WTC11 (cell line): ENCODE results near the gene SPATA6. TPM values are rescaled to one million over a fixed set of nuclear protein-coding genes. Genes with fewer than 3 reads are reported as not detected.

ENCODE experiments used
- ATAC-seq: fragments of 200-7000 bp; cut with Tn5 transposase; 2 replicates; pipeline ENCODE4 v1.10.0; 2021; ENCODE audit warnings: mild to moderate bottlenecking, moderate library complexity
- CTCF ChIA-PET: fragments of 300-600 bp; sonication (Branson Sonifier 250); formaldehyde crosslinking; loops from one replicate; lab custom pipeline; 2021; ENCODE audit warnings: antibody characterized with exemption; lab: Charles Lee
- POLR2A ChIA-PET: fragments of 350-600 bp; sonication (Branson Sonifier 250); formaldehyde crosslinking; loops from one replicate; lab custom pipeline; 2021; ENCODE audit warnings: antibody characterized with exemption; lab: Charles Lee
- DNase-seq: peaks from one replicate; pipeline ENCODE4 v3.0.0; 2021; ENCODE audit warnings: low spot score
- H3K27ac Mint-ChIP-seq: 2 replicates; pipeline ENCODE4 v1.8.0; 2021; ENCODE audit warnings: mixed read lengths
- H3K27me3 Mint-ChIP-seq: 2 replicates; pipeline ENCODE4 v1.8.0; 2021; ENCODE audit warnings: low read depth, mild to moderate bottlenecking, moderate library complexity, mixed read lengths
- H3K36me3 Mint-ChIP-seq: 2 replicates; pipeline ENCODE4 v1.8.0; 2021; ENCODE audit warnings: mixed read lengths
- H3K4me1 Mint-ChIP-seq: 2 replicates; pipeline ENCODE4 v1.8.0; 2022; ENCODE audit warnings: mixed read lengths
- H3K4me3 Mint-ChIP-seq: 2 replicates; pipeline ENCODE4 v1.8.0; 2021; ENCODE audit warnings: mild to moderate bottlenecking, moderate library complexity, mixed read lengths
- H3K9me3 Mint-ChIP-seq: 2 replicates; pipeline ENCODE4 v1.8.0; 2021; ENCODE audit warnings: mixed read lengths
- AR ChIP-seq: fragments of 250-450 bp; sonication (Bioruptor Pico); IDR thresholded peaks from 2 replicates; pipeline ENCODE4 v1.9.0; 2021; ENCODE audit warnings: mild to moderate bottlenecking
- E2F1 ChIP-seq: sonication (generic); formaldehyde crosslinking; IDR thresholded peaks from 2 replicates; pipeline ENCODE4 v1.8.0; 2022; ENCODE audit warnings: mild to moderate bottlenecking, missing genetic modification reagents
- GRHL2 ChIP-seq: fragments of 250-450 bp; sonication (Bioruptor Pico); IDR thresholded peaks from 2 replicates; pipeline ENCODE4 v1.8.0; 2022; ENCODE audit warnings: mild to moderate bottlenecking, moderate library complexity; ENCODE audit not compliant: insufficient replicate concordance, severe bottlenecking
- GTF2I ChIP-seq: fragments of 250-450 bp; sonication (Bioruptor Pico); conservative IDR thresholded peaks from 2 replicates; pipeline ENCODE4 v1.4.0; 2021; ENCODE audit warnings: mild to moderate bottlenecking
- IRF1 ChIP-seq: sonication (generic); formaldehyde crosslinking; IDR thresholded peaks from 2 replicates; pipeline ENCODE4 v1.8.0; 2023; ENCODE audit warnings: missing genetic modification reagents
- IRF2 ChIP-seq: sonication (generic); formaldehyde crosslinking; IDR thresholded peaks from 2 replicates; pipeline ENCODE4 v1.8.0; 2022; ENCODE audit warnings: low read depth, missing genetic modification reagents, borderline replicate concordance
- JAZF1 ChIP-seq: fragments of 250-450 bp; sonication (Bioruptor Pico); IDR thresholded peaks from 2 replicates; pipeline ENCODE4 v1.9.0; 2021; ENCODE audit warnings: moderate library complexity, mild to moderate bottlenecking, inconsistent platforms
- KAT7 ChIP-seq: sonication (generic); formaldehyde crosslinking; IDR thresholded peaks from 2 replicates; pipeline ENCODE4 v1.8.1; 2023; ENCODE audit warnings: missing genetic modification reagents, mild to moderate bottlenecking, borderline replicate concordance
- NFYB ChIP-seq: sonication (generic); formaldehyde crosslinking; conservative IDR thresholded peaks from 2 replicates; pipeline ENCODE4 v1.8.0; 2022; ENCODE audit warnings: low read depth, missing genetic modification reagents
- PRRX2 ChIP-seq: fragments of 250-450 bp; sonication (Bioruptor Pico); IDR thresholded peaks from 2 replicates; pipeline ENCODE4 v1.8.0; 2021; ENCODE audit warnings: mild to moderate bottlenecking
- SP1 ChIP-seq: sonication (generic); formaldehyde crosslinking; conservative IDR thresholded peaks from 2 replicates; pipeline ENCODE4 v1.8.1; 2022; ENCODE audit warnings: missing genetic modification reagents
- TCF7 ChIP-seq: sonication (generic); formaldehyde crosslinking; IDR thresholded peaks from 2 replicates; pipeline ENCODE4 v1.8.0; 2022; ENCODE audit warnings: mild to moderate bottlenecking, low read depth, missing genetic modification reagents, moderate library complexity
- TP53 ChIP-seq: sonication (generic); formaldehyde crosslinking; IDR thresholded peaks from 2 replicates; pipeline ENCODE4 v1.8.1; 2023; ENCODE audit warnings: mild to moderate bottlenecking, missing genetic modification reagents
- ZNF396 ChIP-seq: fragments of 250-450 bp; sonication (Bioruptor Pico); IDR thresholded peaks from 2 replicates; pipeline ENCODE4 v1.8.0; 2021; ENCODE audit warnings: mild to moderate bottlenecking, moderate library complexity, borderline replicate concordance
- ZNF416 ChIP-seq: fragments of 250-450 bp; sonication (Bioruptor Pico); IDR thresholded peaks from 2 replicates; pipeline ENCODE4 v1.9.0; 2021; ENCODE audit warnings: mild to moderate bottlenecking, inconsistent platforms
- ZNF423 ChIP-seq: fragments of 250-450 bp; sonication (Bioruptor Pico); IDR thresholded peaks from 2 replicates; pipeline ENCODE4 v2.1.2; 2022; ENCODE audit warnings: mild to moderate bottlenecking, moderate library complexity
- total RNA-seq: library from RNA; stranded (reverse); gene quantifications from 3 replicates; pipeline ENCODE4 v1.2.3, GENCODE V29; 2021
- TF ChIP-seq, protein P1 (sequence below): fragments of 250-450 bp; sonication (Bioruptor Pico); IDR thresholded peaks from 2 replicates; pipeline ENCODE4 v2.1.2; 2022; ENCODE audit warnings: mild to moderate bottlenecking, moderate library complexity
- TF ChIP-seq, protein P2 (sequence below): sonication (generic); formaldehyde crosslinking; IDR thresholded peaks from 2 replicates; pipeline ENCODE4 v1.8.0; 2023; ENCODE audit warnings: missing genetic modification reagents, mild to moderate bottlenecking, borderline replicate concordance
- TF ChIP-seq, protein P3 (sequence below): fragments of 250-450 bp; sonication (Bioruptor Pico); IDR thresholded peaks from 2 replicates; pipeline ENCODE4 v1.9.0; 2021; ENCODE audit warnings: moderate library complexity, mild to moderate bottlenecking, inconsistent platforms, borderline replicate concordance
- TF ChIP-seq, protein P4 (sequence below): sonication (generic); formaldehyde crosslinking; IDR thresholded peaks from 2 replicates; pipeline ENCODE4 v1.8.1; 2023; ENCODE audit warnings: mild to moderate bottlenecking, missing genetic modification reagents, moderate library complexity

Gene SPATA6
- total RNA-seq, 1 experiment from 2014 or later, result 17.7 TPM

- TF ChIP-seq, protein P1, sequence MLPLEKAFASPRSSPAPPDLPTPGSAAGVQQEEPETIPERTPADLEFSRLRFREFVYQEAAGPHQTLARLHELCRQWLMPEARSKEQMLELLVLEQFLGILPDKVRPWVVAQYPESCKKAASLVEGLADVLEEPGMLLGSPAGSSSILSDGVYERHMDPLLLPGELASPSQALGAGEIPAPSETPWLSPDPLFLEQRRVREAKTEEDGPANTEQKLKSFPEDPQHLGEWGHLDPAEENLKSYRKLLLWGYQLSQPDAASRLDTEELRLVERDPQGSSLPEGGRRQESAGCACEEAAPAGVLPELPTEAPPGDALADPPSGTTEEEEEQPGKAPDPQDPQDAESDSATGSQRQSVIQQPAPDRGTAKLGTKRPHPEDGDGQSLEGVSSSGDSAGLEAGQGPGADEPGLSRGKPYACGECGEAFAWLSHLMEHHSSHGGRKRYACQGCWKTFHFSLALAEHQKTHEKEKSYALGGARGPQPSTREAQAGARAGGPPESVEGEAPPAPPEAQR (CRISPR knock-in tag), result no peak
- TF ChIP-seq GRHL2 (CRISPR knock-in tag) (no peak), JAZF1 (CRISPR knock-in tag) (no peak)
- TF ChIP-seq, protein P2, sequence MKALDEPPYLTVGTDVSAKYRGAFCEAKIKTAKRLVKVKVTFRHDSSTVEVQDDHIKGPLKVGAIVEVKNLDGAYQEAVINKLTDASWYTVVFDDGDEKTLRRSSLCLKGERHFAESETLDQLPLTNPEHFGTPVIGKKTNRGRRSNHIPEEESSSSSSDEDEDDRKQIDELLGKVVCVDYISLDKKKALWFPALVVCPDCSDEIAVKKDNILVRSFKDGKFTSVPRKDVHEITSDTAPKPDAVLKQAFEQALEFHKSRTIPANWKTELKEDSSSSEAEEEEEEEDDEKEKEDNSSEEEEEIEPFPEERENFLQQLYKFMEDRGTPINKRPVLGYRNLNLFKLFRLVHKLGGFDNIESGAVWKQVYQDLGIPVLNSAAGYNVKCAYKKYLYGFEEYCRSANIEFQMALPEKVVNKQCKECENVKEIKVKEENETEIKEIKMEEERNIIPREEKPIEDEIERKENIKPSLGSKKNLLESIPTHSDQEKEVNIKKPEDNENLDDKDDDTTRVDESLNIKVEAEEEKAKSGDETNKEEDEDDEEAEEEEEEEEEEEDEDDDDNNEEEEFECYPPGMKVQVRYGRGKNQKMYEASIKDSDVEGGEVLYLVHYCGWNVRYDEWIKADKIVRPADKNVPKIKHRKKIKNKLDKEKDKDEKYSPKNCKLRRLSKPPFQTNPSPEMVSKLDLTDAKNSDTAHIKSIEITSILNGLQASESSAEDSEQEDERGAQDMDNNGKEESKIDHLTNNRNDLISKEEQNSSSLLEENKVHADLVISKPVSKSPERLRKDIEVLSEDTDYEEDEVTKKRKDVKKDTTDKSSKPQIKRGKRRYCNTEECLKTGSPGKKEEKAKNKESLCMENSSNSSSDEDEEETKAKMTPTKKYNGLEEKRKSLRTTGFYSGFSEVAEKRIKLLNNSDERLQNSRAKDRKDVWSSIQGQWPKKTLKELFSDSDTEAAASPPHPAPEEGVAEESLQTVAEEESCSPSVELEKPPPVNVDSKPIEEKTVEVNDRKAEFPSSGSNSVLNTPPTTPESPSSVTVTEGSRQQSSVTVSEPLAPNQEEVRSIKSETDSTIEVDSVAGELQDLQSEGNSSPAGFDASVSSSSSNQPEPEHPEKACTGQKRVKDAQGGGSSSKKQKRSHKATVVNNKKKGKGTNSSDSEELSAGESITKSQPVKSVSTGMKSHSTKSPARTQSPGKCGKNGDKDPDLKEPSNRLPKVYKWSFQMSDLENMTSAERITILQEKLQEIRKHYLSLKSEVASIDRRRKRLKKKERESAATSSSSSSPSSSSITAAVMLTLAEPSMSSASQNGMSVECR (CRISPR knock-in tag), result no peak
Observed at GRCh38 chr1:48374785-48375184, 97.2 kb downstream of the SPATA6 start (continued).

DNA sequence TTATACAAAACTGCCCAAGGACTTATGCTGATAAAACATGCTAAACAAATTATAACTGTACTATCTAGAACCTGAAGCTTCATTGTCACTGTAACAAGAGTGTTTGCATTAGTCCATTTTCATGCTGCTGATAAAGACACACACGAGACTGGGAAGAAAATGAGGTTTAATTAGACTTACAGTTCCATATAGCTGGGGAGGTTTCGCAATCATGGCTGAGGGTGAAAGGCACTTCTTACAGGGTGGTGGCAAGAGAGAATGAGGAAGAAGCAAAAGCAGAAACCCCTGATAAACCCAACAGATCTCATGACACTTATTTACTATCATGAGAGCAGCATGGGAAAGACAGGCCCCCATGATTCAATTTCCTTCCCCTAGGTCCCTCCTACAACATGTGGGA is 100.4 kb downstream of the SPATA6 start:
- H3K36me3 Mint-ChIP-seq, result peaks cover 65% of the 10 kb centered on the region
- CTCF ChIA-PET, result no interaction called here
- no peak overlapping the region for H3K4me3 Mint-ChIP-seq
- H3K27me3 Mint-ChIP-seq, result peaks cover 14% of the 10 kb centered on the region
- no peak overlapping the region for H3K27ac Mint-ChIP-seq
- no peak for DNase-seq
- POLR2A ChIA-PET, result no interaction called here
- ATAC-seq, result no peak
- no peaks in the 10 kb centered on the region for H3K4me1 Mint-ChIP-seq
- TF ChIP-seq, protein P3, sequence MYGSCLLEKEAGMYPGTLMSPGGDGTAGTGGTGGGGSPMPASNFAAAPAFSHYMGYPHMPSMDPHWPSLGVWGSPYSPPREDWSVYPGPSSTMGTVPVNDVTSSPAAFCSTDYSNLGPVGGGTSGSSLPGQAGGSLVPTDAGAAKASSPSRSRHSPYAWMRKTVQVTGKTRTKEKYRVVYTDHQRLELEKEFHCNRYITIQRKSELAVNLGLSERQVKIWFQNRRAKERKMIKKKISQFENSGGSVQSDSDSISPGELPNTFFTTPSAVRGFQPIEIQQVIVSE (CRISPR knock-in tag), result no peak
- TF ChIP-seq SP1 (no peak), IRF1 (CRISPR knock-in tag) (no peak), E2F1 (CRISPR knock-in tag) (no peak), KAT7 (CRISPR knock-in tag) (no peak), NFYB (CRISPR knock-in tag) (no peak)
- peaks cover 67% of the 10 kb centered on the region for H3K9me3 Mint-ChIP-seq

DNA sequence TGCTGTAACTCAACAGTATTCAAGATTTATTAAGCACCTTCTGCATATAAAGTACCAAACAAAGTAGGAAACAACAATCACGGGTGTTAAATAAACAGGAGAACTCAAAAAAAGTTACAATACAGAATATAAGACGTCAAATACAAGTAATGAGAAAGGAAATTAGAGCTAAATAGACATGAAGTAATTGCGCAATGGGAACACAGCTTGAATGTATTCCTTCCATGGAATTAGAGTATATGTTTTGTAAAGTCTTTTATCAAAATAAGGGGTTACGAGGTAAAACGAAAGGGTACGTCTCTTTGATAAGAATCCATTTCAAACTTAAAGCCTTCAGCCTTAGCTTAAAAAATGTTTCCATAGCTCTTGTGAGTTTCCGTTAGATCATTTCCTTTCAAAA is 109.1 kb downstream of the SPATA6 start:
- ATAC-seq (no peak), DNase-seq (no peak)
- Mint-ChIP-seq H3K27me3 (no peaks in the 10 kb centered on the region; the same call in 1 of the 2 replicates), H3K4me3 (no peak overlapping the region), H3K27ac (no peak overlapping the region)
- POLR2A ChIA-PET, result no interaction called here
- TF ChIP-seq, protein P4, sequence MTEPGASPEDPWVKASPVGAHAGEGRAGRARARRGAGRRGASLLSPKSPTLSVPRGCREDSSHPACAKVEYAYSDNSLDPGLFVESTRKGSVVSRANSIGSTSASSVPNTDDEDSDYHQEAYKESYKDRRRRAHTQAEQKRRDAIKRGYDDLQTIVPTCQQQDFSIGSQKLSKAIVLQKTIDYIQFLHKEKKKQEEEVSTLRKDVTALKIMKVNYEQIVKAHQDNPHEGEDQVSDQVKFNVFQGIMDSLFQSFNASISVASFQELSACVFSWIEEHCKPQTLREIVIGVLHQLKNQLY (CRISPR knock-in tag), result no peak
- TF ChIP-seq TP53 (no peak), ZNF416 (CRISPR knock-in tag) (no peak), IRF2 (CRISPR knock-in tag) (no peak), PRRX2 (CRISPR knock-in tag) (no peak), GTF2I (CRISPR knock-in tag) (no peak), TCF7 (CRISPR knock-in tag) (no peak), ZNF396 (CRISPR knock-in tag) (no peak), AR (CRISPR knock-in tag) (no peak), ZNF423 (no peak), IRF1 (CRISPR knock-in tag) (no peak)
- TF ChIP-seq, protein P3 (CRISPR knock-in tag), result no peak
- TF ChIP-seq, all 79 proteins: peak for 0
- Mint-ChIP-seq H3K36me3 (peaks cover 17% of the 10 kb centered on the region), H3K4me1 (no peaks in the 10 kb centered on the region), H3K9me3 (peaks cover 31% of the 10 kb centered on the region)
- CTCF ChIA-PET, result no interaction called here
